H1 (cell line): ENCODE measurements around the gene GNG8. TPM values are rescaled to one million over a fixed set of nuclear protein-coding genes. Genes with fewer than 3 reads are reported as not detected.
A peak's percentile ranks its signal among the peaks of the same experiment; 100 is the strongest.

Experiments
- CTCF ChIA-PET: fragments of 300-600 bp; sonication (Branson Sonifier 250); formaldehyde crosslinking; loops from one replicate; lab custom pipeline; 2021; ENCODE audit not compliant: partially characterized antibody; lab: Charles Lee
- POLR2A ChIA-PET: fragments of 300-600 bp; sonication (Branson Sonifier 250); formaldehyde crosslinking; loops from one replicate; lab custom pipeline; 2021; ENCODE audit warnings: inconsistent platforms; ENCODE audit not compliant: partially characterized antibody; lab: Charles Lee
- DNase-seq, 2 experiments: peaks; one replicate each; pipeline versions ENCODE4 v3.0.0 to v3.0.0-alpha.2; 2010 to 2022; ENCODE audit warnings: low spot score in 2 of 2, low read depth in 1 of 2, mixed read lengths in 1 of 2
- FAIRE-seq: peaks from 2 replicates; lab custom pipeline; 2011; peaks lifted over from hg19 to GRCh38; lab: Jason Lieb, UNC
- H2AFZ ChIP-seq: 2 replicates; pipeline ENCODE4 v1.8.1; 2012; ENCODE audit warnings: low read length, inconsistent platforms
- H2AK5ac ChIP-seq: 2 replicates; pipeline ENCODE4 v1.6.1; 2013; ENCODE audit warnings: low read depth, low read length
- H2BK120ac ChIP-seq: replicated peaks from 2 replicates; pipeline ENCODE3; 2013; ENCODE audit warnings: low read depth, low read length, inconsistent platforms
- H2BK12ac ChIP-seq: 2 replicates; pipeline ENCODE4 v1.6.1; 2013; ENCODE audit warnings: low read depth, low read length
- H2BK15ac ChIP-seq: 2 replicates; pipeline ENCODE4 v1.6.1; 2013; ENCODE audit warnings: low read length
- H2BK20ac ChIP-seq: 2 replicates; pipeline ENCODE4 v1.6.1; 2013; ENCODE audit warnings: low read length
- H2BK5ac ChIP-seq: 2 replicates; pipeline ENCODE4 v1.6.1; 2013; ENCODE audit warnings: low read depth, low read length
- H3K14ac ChIP-seq: 2 replicates; pipeline ENCODE4 v1.6.1; 2013; ENCODE audit warnings: inconsistent platforms; ENCODE audit not compliant: insufficient read length
- H3K18ac ChIP-seq: 2 replicates; pipeline ENCODE4 v1.6.1; 2013; ENCODE audit warnings: low read length; ENCODE audit errors: extremely low read depth
- H3K23ac ChIP-seq: 2 replicates; pipeline ENCODE4 v1.6.1; 2013; ENCODE audit warnings: inconsistent platforms; ENCODE audit not compliant: insufficient read length
- H3K23me2 ChIP-seq: 2 replicates; pipeline ENCODE4 v1.6.1; 2013; ENCODE audit warnings: low read depth, low read length
- H3K27ac ChIP-seq: 2 replicates; pipeline ENCODE4 v1.6.1; 2011; ENCODE audit warnings: low read depth, low read length, inconsistent platforms
- H3K27me3 ChIP-seq, 4 experiments: replicated peaks in 1 of 4; 1 replicate in 1 of 4; 2 replicates in 3 of 4; pipeline versions ENCODE4 v1.6.1 to v1.8.1; 2011 to 2013; ENCODE audit warnings: low read length in 3 of 4, mild to moderate bottlenecking in 3 of 4, inconsistent platforms in 2 of 4, mixed read lengths in 2 of 4, moderate library complexity in 1 of 4; ENCODE audit not compliant: control insufficient read depth in 3 of 4, insufficient read depth in 3 of 4; ENCODE audit errors: extremely low read depth in 1 of 4
- H3K36me3 ChIP-seq, 4 experiments: 2 replicates each; pipeline versions ENCODE4 v1.6.1 to v1.8.1; 2011 to 2013; ENCODE audit warnings: mild to moderate bottlenecking in 4 of 4, low read length in 3 of 4, moderate library complexity in 2 of 4, control low read depth in 1 of 4, inconsistent platforms in 1 of 4; ENCODE audit not compliant: insufficient read depth in 4 of 4, control insufficient read depth in 2 of 4
- H3K4ac ChIP-seq: replicated peaks from 2 replicates; pipeline ENCODE3; 2013; ENCODE audit warnings: low read length, low read depth, mixed read lengths, inconsistent platforms; ENCODE audit not compliant: insufficient read length
- H3K4me1 ChIP-seq, 4 experiments: replicated peaks in 1 of 4; 1 replicate in 1 of 4; 2 replicates in 3 of 4; pipeline versions ENCODE4 v1.6.1 to v1.8.1; 2011 to 2013; ENCODE audit warnings: low read length in 3 of 4, inconsistent platforms in 2 of 4, mixed read lengths in 1 of 4; ENCODE audit not compliant: insufficient read depth in 4 of 4, control insufficient read depth in 3 of 4
- H3K4me2 ChIP-seq, 2 experiments: 2 replicates each; pipeline versions ENCODE4 v1.6.1 to v1.8.1; 2011 to 2013; ENCODE audit warnings: low read depth in 2 of 2, low read length in 2 of 2, control low read depth in 1 of 2, inconsistent platforms in 1 of 2, mild to moderate bottlenecking in 1 of 2; ENCODE audit not compliant: insufficient read depth in 1 of 2
- H3K4me3 ChIP-seq, 4 experiments: fragments of 200-600, 300-600 bp in 1 of 4; sonication (generic), shearing (Covaris generic), sonication (Bioruptor Twin) in 1 of 4; 2 replicates each; pipeline versions ENCODE4 v1.5.1 to v1.8.1; 2011 to 2016; ENCODE audit warnings: low read length in 4 of 4, low read depth in 3 of 4, control low read depth in 2 of 4, inconsistent platforms in 2 of 4, mild to moderate bottlenecking in 2 of 4, mixed read lengths in 1 of 4, moderate library complexity in 1 of 4; ENCODE audit not compliant: insufficient read depth in 2 of 4; ENCODE audit errors: extremely low read depth in 1 of 4
- H3K56ac ChIP-seq: replicated peaks from 2 replicates; pipeline ENCODE3; 2013; ENCODE audit warnings: low read depth, mild to moderate bottlenecking, mixed read lengths, low read length, inconsistent platforms; ENCODE audit not compliant: insufficient read length
- H3K79me1 ChIP-seq: 2 replicates; pipeline ENCODE4 v1.6.1; 2013; ENCODE audit warnings: low read depth, low read length, control low read depth
- H3K79me2 ChIP-seq, 2 experiments: 2 replicates each; pipeline versions ENCODE4 v1.6.1 to v1.8.1; 2012 to 2013; ENCODE audit warnings: low read length in 2 of 2, mild to moderate bottlenecking in 2 of 2, inconsistent platforms in 1 of 2; ENCODE audit not compliant: insufficient read depth in 2 of 2, control insufficient read depth in 1 of 2
- H3K9ac ChIP-seq, 4 experiments: replicated peaks in 1 of 4; 1 replicate in 1 of 4; 2 replicates in 3 of 4; pipeline versions ENCODE4 v1.6.1 to v1.8.1; 2011 to 2013; ENCODE audit warnings: low read depth in 3 of 4, low read length in 3 of 4, control low read depth in 2 of 4, mild to moderate bottlenecking in 2 of 4, moderate library complexity in 2 of 4, inconsistent platforms in 1 of 4; ENCODE audit errors: extremely low read depth in 1 of 4
- H3K9me3 ChIP-seq, 2 experiments: 2 replicates each; pipeline versions ENCODE4 v1.6.1 to v1.8.1; 2012 to 2013; ENCODE audit warnings: mild to moderate bottlenecking in 2 of 2, moderate library complexity in 2 of 2, control low read depth in 1 of 2, inconsistent platforms in 1 of 2, low read depth in 1 of 2, low read length in 1 of 2, mixed read lengths in 1 of 2; ENCODE audit not compliant: insufficient read depth in 2 of 2
- H4K20me1 ChIP-seq, 2 experiments: replicated peaks in 1 of 2; 2 replicates each; pipeline versions ENCODE3 to v1.8.1; 2011 to 2013; ENCODE audit warnings: inconsistent platforms in 2 of 2, low read length in 2 of 2, mild to moderate bottlenecking in 1 of 2; ENCODE audit not compliant: insufficient read depth in 2 of 2, control insufficient read depth in 1 of 2
- H4K5ac ChIP-seq: 2 replicates; pipeline ENCODE4 v1.6.1; 2013; ENCODE audit warnings: low read length, low read depth, mixed read lengths, inconsistent platforms; ENCODE audit not compliant: insufficient read length
- H4K8ac ChIP-seq: 2 replicates; pipeline ENCODE4 v1.8.0; 2013; ENCODE audit warnings: mild to moderate bottlenecking, moderate library complexity, low read length, inconsistent platforms; ENCODE audit not compliant: insufficient read depth; ENCODE audit errors: extremely low read depth
- H4K91ac ChIP-seq: replicated peaks from 2 replicates; pipeline ENCODE3; 2013; ENCODE audit warnings: low read length, mixed read lengths, inconsistent platforms; ENCODE audit not compliant: insufficient read length
- BCL11A ChIP-seq, 2 experiments: IDR thresholded peaks; one replicate each; pipeline ENCODE4 v1.6.1; 2011; ENCODE audit warnings: low read depth in 2 of 2, low read length in 2 of 2, mild to moderate bottlenecking in 2 of 2
- BRCA1 ChIP-seq: IDR thresholded peaks from 2 replicates; pipeline ENCODE4 v1.6.1; 2012; ENCODE audit warnings: low read depth, low read length, improper control_type of control experiment
- CBX5 ChIP-seq: fragments of 300-800, 300-1000 bp; sonication (generic); IDR thresholded peaks from 2 replicates; pipeline ENCODE4 v1.7.1; 2016; ENCODE audit warnings: antibody characterized with exemption, low read length, low read depth
- CREB1 ChIP-seq: IDR thresholded peaks from 2 replicates; pipeline ENCODE4 v1.6.1; 2012; ENCODE audit warnings: inconsistent platforms
- GTF2F1 ChIP-seq: IDR thresholded peaks from 2 replicates; pipeline ENCODE4 v1.6.1; 2012; ENCODE audit warnings: low read depth, low read length, improper control_type of control experiment, borderline replicate concordance
- KDM5A ChIP-seq: fragments of 200-600 bp; IDR thresholded peaks from 2 replicates; pipeline ENCODE4 v1.7.1; 2012; ENCODE audit warnings: mild to moderate bottlenecking, low read length, inconsistent platforms, mixed read lengths
- MAFK ChIP-seq: IDR thresholded peaks from 2 replicates; pipeline ENCODE4 v1.6.1; 2012; ENCODE audit warnings: low read depth, mild to moderate bottlenecking, improper control_type of control experiment, low read length
- NRF1 ChIP-seq: IDR thresholded peaks from 2 replicates; pipeline ENCODE4 v1.6.1; 2011; ENCODE audit warnings: mild to moderate bottlenecking, low read depth, low read length, improper control_type of control experiment
- RAD21 ChIP-seq, 2 experiments: IDR thresholded peaks in 1 of 2; conservative IDR thresholded peaks in 1 of 2; 2 replicates each; pipeline ENCODE4 v1.6.1; 2011; ENCODE audit warnings: low read depth in 2 of 2, low read length in 2 of 2, improper control_type of control experiment in 1 of 2, inconsistent platforms in 1 of 2, mild to moderate bottlenecking in 1 of 2, moderate library complexity in 1 of 2
- RFX5 ChIP-seq: IDR thresholded peaks from 2 replicates; pipeline ENCODE4 v1.6.1; 2011; ENCODE audit warnings: low read depth, low read length, improper control_type of control experiment, borderline replicate concordance
- SRF ChIP-seq: IDR thresholded peaks from 2 replicates; pipeline ENCODE4 v1.6.1; 2011; ENCODE audit warnings: mild to moderate bottlenecking, low read depth, low read length, moderate library complexity
- SUZ12 ChIP-seq: fragments of 200-600 bp; sonication (generic); IDR thresholded peaks from 2 replicates; pipeline ENCODE4 v1.6.1; 2012; ENCODE audit warnings: mild to moderate bottlenecking, inconsistent platforms, low read length, moderate library complexity, mixed read lengths
- WGBS, 2 experiments: shearing (Covaris generic) in 1 of 2; methylation state at CpG; one replicate each; pipeline versions ENCODE4 v1.1.6 to v1.1.7; 2013 to 2015; ENCODE audit warnings: low lambda C conversion rate in 2 of 2, mixed read lengths in 2 of 2, inconsistent platforms in 1 of 2, low coverage in 1 of 2, missing lambda C conversion rate in 1 of 2; ENCODE audit not compliant: insufficient replicate concordance in 2 of 2, insufficient coverage in 1 of 2, insufficient read length in 1 of 2; ENCODE audit errors: extremely low coverage in 1 of 2, missing lambda C conversion rate in 1 of 2; 5-methylcytosine and 5-hydroxymethylcytosine counted together
- polyA plus RNA-seq, 7 experiments: library from polyadenylated mRNA; depleted of rRNA in 3 of 7; stranded (reverse) in 5 of 7; unstranded in 2 of 7; fragments of >200 nt in 5 of 7; fragments of 200-250 nt in 2 of 7; gene quantifications; 1 replicate in 5 of 7; 2 replicates in 1 of 7; 4 replicates in 1 of 7; pipeline versions ENCODE4 v1.2.1 to v1.2.3, GENCODE V29; 2011 to 2013; ENCODE audit warnings: missing spikeins in 2 of 7, mixed read lengths in 2 of 7
- total RNA-seq: library from RNA; stranded (reverse); fragmentation: NEBNext Ultra II Directional; extraction: Animal tissue kit (Norgen Biotek cat#: 25700); gene quantifications from 2 replicates; pipeline ENCODE4 v1.2.1, GENCODE V29; 2021

The GNG8 gene
- total and polyA plus RNA-seq, 2 of the 8 experiments (the other 6 are each of a cell fraction or from before 2014, with no cell fraction given) = not detected

DNA sequence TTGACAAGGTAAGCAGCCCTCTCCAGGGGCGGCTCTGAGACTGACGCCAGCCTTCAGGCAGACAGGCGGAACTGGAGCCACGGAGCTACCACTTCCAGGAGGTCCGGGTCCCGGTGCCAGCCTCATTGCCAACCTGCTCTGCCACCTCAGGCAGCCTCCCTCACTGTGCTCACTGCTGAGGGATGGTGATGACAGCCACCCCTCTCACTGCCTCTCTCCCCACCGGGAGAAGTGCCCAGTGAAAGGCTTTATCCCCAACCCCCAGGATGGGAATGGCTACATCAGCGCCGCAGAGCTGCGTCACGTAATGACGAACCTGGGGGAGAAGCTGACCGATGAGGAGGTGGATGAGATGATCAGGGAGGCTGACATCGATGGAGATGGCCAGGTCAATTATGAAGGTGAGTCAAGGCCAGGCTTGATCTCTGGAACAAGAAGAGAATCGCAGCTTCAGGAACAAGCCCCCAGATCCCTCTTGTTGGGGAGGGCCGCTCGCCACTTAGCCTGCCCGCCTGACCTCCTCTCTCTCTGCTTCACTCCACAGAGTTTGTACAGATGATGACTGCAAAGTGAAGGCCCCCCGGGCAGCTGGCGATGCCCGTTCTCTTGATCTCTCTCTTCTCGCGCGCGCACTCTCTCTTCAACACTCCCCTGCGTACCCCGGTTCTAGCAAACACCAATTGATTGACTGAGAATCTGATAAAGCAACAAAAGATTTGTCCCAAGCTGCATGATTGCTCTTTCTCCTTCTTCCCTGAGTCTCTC, 27.2 kb downstream of the GNG8 start:
- Histone ChIP-seq H3K23me2 (no peaks in the 10 kb centered on the region), H3K4ac (no peak overlapping the region), H3K4me2 (no peak overlapping the region), H3K56ac (no peak overlapping the region), H3K9me3 (no peaks in the 10 kb centered on the region), H3K36me3 (peaks cover 16 to 44% (median 40%) of the 10 kb centered on the region in 4 experiments; a peak in 7 of 8 replicates), H3K14ac (no peak overlapping the region), H2BK5ac (no peak overlapping the region), H3K27me3 (no peaks in the 10 kb centered on the region), H4K91ac (no peak overlapping the region), H2AFZ (no peak overlapping the region), H4K8ac (0 out of 2 replicates have a peak overlapping the region, but pooled peaks have one; percentile 5), H3K4me1 (peaks cover 0 to 5% (median 1%) of the 10 kb centered on the region in 4 experiments; a peak in 2 of 7 replicates), H4K5ac (no peak overlapping the region), H2BK120ac (no peak overlapping the region), H3K18ac (no peak overlapping the region), H4K20me1 (peaks cover 9 to 24% of the 10 kb centered on the region in 2 experiments), H2BK12ac (no peak overlapping the region), H3K79me2 (peaks cover 0 to 12% of the 10 kb centered on the region in 2 experiments; a peak in 2 of 4 replicates), H2BK15ac (no peak overlapping the region), H2AK5ac (no peak overlapping the region), H3K79me1 (peaks cover 5% of the 10 kb centered on the region), H3K23ac (no peak overlapping the region), H3K27ac (no peak overlapping the region), H3K9ac (no peak overlapping the region), H3K4me3 (no peak overlapping the region), H2BK20ac (no peak overlapping the region)
- no peak for DNase-seq
- ChIA-PET CTCF (interaction anchor here (15.6 kb wide), 1 partner anchor 52 kb away, joined by 341 read pairs; the partner anchor contains the start of gene DACT3), POLR2A (interaction anchor here (2.2 kb wide), 1 partner anchor 13 kb away, joined by 7 read pairs; no protein-coding TSS in a partner anchor)
- WGBS, 2 experiments = 90% methylated on average over 27 of the region's 27 CpGs; no CpG with 5 or more reads in 1 of the 2 experiments
- no peak for FAIRE-seq
- TF ChIP-seq RFX5 (no peak), CBX5 (no peak), BRCA1 (no peak), SRF (no peak), KDM5A (no peak), MAFK (no peak), SUZ12 (no peak), RAD21 (IDR thresholded peaks at IDR 0.05 in 1 of 2, conservative IDR thresholded peaks at IDR 0.05 in 1 of 2; ENCODE audit: low read depth in 2 of 2, low read length in 2 of 2) (no peak), GTF2F1 (no peak), NRF1 (no peak), BCL11A (IDR thresholded peaks at IDR 0.05; ENCODE audit: low read depth in 2 of 2, low read length in 2 of 2) (no peak), CREB1 (no peak)
